AG09309 (cell line): ENCODE results near the gene FILIP1L.

Experiments used
- DNase-seq: peaks from one replicate; pipeline ENCODE4 v3.0.0-alpha.2; 2010; ENCODE audit warnings: low read depth
- H3K4me3 ChIP-seq: 2 replicates; pipeline ENCODE4 v1.5.1; 2011; ENCODE audit warnings: mild to moderate bottlenecking, low read depth, low read length, moderate library complexity; ENCODE audit not compliant: control insufficient read depth
- CTCF ChIP-seq: IDR thresholded peaks from 2 replicates; pipeline ENCODE4 v1.5.1; 2011; ENCODE audit warnings: mild to moderate bottlenecking, low read depth, low read length, inconsistent platforms; ENCODE audit not compliant: insufficient read depth, control insufficient read depth; ENCODE audit errors: missing control alignments

The FILIP1L gene

GRCh38 chr3:99852851-99853250, 261.4 kb downstream of the FILIP1L start:
- H3K4me3 ChIP-seq, result no peak overlapping the region
- DNase-seq, result no peak
- TF ChIP-seq CTCF, result no peak

DNA sequence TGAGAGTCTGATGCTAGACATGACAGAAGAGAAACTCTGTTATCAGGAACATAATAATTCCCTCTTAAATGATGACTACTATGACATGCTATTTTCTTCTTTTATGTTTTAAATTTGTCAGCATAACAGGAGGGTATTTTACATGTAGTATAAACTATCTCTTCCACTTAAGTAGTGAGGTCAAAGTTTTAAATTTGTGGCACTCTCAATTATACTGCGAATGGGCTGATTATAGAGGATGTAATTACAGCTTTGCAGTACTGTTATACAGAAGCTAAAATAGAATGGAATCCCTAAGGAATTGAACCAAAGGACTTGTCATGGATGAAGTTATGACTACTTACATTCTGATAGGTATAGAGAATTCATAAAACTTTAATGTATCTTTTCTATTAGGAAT, 262.3 kb downstream of the FILIP1L start:
- TF ChIP-seq CTCF, result no peak
- H3K4me3 ChIP-seq, result no peak overlapping the region
- DNase-seq, result no peak

DNA sequence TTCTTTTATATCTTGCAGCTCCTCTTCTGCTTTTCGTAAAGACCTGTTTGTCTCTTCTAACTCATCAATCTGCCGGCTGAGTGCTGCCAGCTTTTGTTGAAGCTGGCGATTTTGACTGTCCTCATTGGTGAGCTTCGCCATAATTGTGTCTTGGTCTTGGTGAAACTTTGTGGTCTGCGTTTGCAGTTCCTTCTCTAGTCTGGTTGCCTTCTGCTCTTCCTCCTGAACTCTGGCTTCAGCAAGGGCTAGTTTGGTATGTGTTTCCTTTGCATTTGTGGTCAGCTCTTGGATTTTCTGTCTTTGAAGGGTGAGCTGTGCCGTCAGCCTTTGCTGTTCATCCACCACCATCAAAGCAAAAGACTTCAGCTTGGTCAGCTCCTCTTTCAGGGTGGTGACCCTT, 263.7 kb downstream of the FILIP1L start:
- DNase-seq, result no peak
- H3K4me3 ChIP-seq, result no peak overlapping the region
- TF ChIP-seq CTCF, result no peak

- no peak overlapping the region for H3K4me3 ChIP-seq
- TF ChIP-seq CTCF, result no peak
- no peak for DNase-seq
Observed at GRCh38 chr3:99848433-99848832, 265.9 kb downstream of the FILIP1L start.

GRCh38 chr3:99846477-99847160, 267.7 kb downstream of the FILIP1L start:
- TF ChIP-seq CTCF, result no peak
- H3K4me3 ChIP-seq, result no peak overlapping the region
- DNase-seq, result peak; percentile 24

DNA sequence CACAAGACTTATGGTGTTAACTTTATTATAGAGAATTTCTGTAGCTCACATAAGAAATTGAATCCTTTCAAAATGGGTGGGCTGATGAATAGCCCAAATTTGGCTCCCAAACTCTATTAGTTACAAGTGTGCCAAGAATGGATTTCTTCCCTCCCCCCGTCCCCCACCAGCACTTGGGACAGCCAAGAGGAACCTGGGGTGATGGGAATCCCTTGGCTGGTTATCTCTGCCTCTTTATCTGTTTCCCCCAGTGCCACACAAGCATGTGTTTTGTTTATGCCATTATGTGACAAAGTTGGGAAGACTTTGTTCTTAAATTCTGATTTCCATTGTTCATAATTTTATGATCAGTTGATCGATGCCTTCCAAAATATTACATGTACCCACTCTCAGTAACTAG, 268.3 kb downstream of the FILIP1L start:
- DNase-seq, result no peak
- no peak for TF ChIP-seq CTCF
- no peak overlapping the region for H3K4me3 ChIP-seq
